Stimulated activated CD8-positive, alpha-beta memory T cell treated with anti-CD3 and anti-CD28 coated beads, Interleukin-7, amount 100 ng/mL, for 24 hours (primary cell): Measurements from ENCODE around the gene FGF11.
"Not testable (repeated sequence)": the region's sequence is repeated elsewhere in the genome, so short reads cannot be mapped to it uniquely, and the experiment has no call there.

Experiments used
- DNase-seq: peaks from one replicate; pipeline ENCODE4 v3.0.0-alpha.2; 2020; ENCODE audit warnings: low read depth

The FGF11 gene

DNA sequence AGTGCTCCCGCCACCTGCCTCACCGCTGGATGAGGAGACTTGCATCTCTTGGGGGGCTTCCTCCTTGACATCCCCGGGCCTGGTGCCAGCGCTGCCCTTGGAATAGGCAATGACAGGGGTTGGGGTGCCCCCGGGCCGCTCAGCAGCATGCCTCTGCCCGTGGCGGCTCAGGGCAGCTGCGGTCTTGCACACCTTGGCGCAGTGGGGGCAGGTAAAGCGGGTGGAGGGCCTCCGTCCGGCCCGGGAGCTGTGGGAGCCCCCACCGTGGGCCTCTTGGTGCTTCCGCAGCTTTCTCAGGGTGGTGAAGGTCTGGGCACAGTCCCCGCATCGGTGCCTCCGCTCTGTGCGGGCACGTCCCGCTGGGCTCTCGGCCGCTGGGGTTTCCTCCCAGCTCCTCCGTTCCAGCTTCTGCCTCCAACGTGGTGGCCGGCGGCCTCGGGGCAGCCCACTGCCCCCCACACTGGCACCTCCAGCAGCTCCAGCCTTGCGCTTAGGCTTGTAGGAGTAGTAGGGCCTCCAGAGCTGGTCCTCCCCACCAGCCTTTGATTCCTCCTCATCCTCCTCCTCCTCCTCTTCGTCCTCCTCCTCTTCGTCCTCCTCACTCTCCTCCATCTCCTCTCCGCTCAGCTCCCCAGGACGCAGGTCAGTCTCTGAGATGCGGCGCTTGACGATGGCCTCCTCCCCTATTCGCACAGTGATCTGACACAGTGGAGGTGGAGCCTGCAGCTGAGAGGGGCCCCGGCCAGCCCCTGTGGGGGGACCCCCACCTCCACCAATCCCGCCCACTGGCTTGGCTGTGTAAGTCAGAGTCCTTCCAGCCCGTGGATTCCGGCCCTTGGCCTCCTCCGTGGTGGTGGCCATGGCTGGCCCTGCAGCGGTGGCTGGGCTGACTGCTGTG lies 23.4 kb downstream of the FGF11 start:
- no peak for DNase-seq

DNA sequence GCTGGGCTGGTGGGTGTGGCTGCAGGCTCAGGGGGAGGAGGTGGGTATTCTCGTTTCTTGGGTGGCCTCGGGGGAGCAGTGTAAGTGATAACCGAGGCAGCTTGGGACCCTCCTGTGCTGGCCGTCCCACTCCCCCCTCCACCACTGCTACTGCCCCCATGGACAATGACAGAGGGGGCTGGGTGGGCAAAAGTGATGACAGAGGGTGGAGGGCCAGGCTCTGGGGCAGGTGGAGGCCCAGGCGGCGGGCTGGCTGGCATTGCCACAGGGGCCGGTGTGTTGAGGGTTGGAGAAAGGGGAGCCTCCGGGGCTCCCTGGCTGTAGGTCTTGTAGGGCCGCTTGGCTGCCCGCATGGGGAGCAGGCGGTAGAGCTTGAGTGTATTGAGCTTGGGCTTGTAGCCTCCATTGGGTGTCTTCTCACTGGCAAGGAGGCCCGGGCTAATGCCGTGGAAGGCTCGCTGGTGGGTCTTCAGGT lies 24.1 kb downstream of the FGF11 start:
- no peak for DNase-seq

DNA sequence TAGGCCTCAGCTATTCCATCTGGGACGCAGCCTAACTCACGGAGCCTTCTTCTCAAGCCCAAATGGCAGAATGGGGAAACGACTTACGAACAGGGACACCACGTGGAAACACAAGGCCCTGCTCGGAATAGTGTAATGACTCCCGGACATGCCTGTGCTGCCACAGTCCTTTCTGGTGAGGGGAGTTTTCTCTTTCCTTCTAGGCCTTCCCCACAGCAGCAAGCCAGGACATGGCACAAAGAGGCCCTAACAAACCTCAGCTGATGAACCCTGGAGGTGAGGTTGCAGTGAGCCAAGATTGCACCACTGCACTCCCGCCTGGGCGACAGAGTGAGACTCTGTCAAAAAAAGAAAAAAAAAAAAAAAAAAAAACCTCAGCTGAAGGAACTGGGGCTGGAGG lies 24.8 kb downstream of the FGF11 start:
- DNase-seq = no peak

DNA sequence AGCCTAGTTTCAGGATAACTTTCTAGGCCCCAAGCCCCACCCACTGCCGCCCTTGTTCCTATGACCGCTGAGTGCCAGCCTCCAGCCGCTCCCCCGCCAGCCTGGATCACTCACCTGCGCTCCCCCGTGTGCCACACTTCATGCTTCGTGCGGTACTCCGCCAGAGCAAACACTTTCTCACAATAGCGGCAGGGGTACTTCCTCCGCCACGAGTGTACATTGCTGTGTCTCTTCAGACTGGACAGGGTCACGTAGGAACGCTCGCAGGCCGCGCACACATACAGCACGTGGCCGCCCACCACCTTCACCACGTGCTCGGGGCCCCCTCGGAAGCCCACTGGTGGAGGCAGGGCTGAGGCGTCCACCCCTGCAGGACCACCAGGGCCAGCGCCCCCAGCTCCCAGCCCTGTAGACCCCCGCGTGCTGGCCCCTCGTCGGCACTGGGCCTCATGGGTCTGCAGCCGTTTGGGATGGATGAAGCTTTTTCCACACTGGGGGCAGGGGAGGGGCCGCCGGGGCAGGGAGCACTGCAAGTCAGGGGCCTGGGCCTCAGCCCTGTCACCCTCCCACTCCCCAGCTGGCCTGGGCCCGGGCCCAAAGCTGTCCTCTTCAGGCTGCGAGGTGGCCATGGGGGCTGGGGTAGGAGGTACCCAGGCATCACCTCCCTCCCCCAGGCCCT lies 26.4 kb downstream of the FGF11 start:
- DNase-seq = no peak

DNA sequence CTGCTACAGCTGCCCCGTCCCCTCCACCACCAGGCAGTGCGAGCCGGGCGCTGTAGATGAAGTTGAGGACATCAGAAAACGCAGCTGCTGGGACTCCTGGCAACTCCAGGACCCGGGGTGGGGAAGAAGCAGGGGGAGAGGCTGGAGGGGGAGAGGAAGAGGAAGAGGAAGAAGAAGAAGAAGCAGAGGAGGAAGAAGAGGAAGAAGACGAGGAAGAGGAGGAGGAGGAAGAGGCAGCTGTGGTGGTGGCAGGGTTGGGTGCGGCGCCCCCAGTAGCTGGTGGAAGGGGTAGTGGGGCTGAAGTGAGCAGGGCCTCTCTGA lies 27.0 kb downstream of the FGF11 start:
- no peak for DNase-seq

DNA sequence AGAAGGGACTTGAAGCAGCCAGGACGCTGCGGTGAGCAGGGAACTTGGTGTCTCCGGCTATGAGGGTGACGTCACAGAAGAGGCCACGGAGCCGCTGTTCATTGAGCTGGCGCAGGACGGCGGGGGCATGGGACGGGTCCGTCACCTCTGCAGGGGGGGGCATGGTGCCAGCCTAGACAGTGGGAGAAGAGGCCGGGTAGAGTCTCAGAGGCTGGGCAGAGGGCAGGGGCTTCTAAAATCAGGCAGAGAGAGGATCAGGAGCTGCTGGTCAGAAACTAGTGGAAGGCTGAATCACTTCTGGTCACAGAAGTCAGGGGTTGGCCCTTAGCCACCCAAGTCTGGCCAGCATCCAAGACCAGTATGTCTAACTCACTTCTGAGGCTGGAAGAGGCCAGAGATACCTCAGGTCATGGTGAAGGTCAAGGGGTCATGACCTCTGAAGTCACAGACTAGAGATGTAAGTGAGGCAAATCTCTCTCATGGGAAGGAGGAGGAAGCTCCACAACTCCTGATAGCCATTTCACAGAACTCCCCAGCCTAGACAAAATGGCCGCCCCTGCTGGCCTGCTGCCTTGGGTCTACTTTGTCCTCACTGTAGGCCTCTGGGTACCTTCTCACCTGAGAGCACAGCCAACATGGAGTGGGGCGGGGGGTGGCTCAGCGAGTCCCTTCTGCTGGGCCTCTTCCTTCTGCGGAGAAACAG lies 27.5 kb downstream of the FGF11 start:
- no peak for DNase-seq

DNA sequence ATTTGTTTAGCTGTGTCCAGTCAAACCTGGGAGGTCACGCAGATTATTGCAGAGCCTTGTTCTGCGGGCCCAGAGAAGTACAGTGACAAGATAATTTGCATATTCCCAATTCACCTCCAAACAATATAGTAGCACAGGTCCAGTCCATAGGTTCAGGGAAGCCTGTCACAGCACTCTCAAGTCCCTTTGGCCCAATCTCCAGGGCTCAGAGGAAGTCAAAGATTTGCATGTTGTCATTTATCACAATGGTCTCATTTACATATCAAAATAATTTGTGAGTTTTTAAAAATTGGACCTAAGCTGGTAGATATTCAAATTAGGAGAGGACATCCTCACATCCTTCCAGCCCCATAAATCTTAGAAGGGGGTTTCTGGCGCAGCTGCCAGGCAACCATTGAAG lies 28.2 kb downstream of the FGF11 start:
- DNase-seq = no peak

DNA sequence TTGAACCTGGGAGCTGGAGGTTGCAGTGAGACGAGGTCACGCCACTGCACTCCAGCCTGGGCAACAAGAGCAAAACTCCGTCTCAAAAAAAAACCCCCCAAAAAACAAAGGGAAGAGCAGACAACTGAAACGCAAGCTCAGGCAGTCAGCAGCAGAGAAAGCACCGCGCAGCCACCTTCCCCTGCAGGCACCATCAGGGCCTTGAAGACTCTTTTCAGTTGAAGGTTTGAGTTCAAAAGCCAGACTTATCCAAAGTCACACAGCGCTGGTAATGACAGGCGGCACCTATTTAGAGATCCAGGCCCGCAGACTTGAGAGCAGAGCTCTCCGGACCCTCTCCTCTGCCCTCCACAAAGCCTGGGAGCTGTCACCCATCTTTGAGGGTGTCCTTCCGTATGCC lies 29.0 kb downstream of the FGF11 start:
- no peak for DNase-seq

DNA sequence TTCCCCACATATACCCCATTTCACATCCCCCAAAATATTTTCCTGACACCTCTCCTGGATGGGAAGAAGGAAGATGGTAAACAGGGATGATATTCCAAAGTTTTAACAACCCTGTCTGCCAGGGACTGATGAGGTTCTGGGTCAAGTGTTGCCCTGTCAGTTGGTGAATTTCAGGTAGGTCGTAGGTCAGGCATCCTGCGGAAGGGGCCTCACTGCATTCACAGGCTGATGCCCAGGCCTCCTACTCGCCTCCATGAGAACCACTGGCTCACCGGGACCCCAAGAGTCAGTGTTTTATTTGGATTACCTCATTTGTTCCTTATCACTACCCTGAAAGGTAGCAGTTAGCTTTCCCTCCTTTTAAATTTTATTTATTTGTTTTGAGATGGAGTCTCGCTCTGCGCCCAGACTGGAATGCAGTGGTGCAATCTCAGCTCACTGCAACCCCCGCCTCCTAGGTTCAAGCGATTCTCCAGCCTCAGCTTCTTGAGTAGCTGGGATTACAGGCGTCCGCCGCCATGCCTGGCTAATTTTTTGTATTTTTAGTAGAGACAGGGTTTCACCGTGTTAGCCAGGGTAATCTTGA lies 29.6 kb downstream of the FGF11 start:
- no peak for DNase-seq

DNA sequence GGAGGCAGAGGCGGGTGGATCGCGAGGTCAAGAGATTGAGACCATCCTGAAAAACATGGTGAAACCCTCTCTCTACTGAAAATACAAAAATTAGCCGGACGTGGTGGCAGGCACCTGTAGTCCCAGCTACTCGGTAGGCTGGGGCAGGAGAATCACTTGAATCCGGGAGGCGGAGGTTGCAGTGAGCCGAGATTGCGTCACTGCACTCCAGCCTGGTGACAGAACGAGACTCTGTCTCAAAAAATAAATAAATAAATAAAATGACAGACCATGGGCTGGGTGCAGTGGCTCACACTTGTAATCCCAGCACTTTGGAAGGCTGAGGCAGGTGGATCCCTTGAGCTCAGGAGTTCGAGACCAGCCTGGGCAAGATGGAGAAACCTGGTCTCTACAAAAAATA lies 30.5 kb downstream of the FGF11 start:
- not testable (repeated sequence) for DNase-seq

DNA sequence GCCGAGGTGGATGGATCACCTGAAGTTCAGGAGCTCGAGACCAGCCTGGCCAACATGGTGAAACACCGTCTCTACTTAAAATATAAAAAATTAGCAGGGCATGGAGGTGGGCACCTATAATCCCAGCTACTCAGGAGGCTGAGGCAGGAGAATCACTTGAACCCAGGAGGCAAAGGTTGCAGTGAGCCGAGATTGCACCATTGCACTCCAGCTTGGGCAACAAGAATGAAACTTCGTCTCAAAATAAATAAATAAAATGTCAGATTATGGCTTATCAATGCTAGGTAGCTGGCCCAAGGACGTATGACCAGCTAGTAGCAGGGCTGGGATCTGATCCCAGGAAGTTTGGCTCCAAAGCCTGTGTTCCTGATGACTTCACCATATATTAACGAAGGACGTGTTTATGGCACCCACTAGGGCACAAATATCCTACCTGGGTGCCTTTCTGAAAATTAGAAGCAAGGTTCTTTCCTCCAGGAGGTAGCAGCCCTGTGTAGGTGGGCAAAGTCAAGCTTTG lies 31.2 kb downstream of the FGF11 start:
- not testable (repeated sequence) for DNase-seq

DNA sequence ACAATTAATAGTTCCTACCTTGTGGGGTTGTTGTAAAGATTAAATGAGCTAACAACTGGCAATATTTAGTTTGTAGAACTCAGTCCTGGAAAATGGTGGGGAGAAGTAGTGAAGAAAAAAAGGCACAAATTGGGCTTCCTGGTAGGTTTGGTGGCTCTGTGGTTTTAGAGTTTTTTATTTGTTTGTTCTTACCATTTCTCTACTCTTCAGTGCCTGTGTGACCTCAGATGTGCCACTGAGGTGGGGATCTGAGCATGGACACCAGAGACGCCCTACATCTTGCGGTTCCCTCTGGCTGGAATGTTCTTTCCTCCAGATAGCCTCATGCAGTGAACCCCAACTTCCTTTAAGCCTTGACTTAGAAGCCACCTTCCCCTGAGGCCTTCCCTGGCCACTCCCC lies 32.4 kb downstream of the FGF11 start:
- DNase-seq = no peak

DNA sequence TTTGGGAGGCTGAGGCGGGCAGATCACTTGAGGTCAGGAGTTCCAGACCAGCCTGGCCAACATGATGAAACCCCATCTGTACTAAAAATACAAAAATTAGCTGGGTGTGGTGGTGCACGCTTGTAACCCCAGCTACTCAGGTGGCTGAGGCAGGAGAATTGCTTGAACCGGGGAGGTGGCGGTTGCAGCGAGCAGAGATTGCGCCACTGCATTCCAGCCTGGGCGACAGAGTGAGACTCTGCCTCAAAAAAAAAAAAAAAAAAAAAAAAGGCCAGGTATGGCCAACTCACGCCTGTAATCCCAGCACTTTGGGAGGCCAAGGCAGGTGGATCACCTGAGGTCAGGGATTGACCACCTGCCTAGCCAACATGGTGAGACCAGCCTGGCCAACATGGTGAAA lies 35.5 kb downstream of the FGF11 start:
- DNase-seq = not testable (repeated sequence)

DNA sequence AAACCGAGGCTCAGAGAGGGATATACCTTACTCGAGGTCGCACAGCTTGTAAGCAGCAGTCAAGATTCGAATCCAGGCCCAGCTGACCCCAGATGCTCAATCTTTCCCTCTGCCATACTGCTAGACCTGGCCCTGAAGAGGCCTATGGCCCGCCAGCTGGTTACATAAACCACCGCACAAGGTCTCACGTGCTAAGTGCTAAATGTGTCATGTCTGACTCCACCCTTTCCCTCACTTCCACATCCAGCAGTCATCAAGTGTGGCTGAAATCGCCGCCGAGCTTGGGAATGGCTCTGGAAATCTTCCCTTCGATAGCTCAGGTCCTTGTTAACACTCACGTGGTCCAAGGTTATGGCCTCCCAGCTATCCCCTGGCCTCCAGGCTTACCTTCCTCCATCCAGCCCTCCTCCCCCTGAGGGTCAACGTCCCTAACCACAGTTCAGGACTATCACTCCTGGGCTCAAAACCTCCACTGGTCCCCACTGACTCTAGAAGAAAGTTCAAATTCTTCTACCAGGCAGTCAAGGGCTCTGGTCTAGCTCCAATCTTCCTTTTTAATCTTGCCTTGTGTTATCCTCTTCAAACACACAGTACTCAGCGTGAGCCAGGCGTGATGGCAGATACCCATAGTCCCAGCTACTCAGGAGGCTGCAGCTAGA lies 36.6 kb downstream of the FGF11 start:
- DNase-seq = no peak

DNA sequence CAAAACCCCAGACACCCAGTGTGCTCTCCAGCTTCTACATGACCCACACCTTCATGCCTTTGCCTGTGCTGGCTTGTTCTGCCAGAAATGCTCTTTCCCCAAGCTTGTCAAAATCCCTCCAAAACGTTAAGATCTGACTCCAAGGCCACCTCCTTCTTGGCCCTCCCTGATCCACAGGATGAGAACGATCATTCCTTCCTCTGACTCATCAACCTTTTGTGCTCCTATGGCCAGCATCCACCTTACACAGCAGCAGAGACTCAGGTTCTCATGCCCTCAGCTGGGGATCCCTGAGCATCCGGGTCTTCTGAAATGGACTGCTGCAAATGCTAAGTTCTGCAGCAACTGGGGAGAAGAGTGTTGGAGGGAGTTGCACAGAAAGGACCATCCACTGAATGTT lies 37.2 kb downstream of the FGF11 start:
- DNase-seq = no peak

DNA sequence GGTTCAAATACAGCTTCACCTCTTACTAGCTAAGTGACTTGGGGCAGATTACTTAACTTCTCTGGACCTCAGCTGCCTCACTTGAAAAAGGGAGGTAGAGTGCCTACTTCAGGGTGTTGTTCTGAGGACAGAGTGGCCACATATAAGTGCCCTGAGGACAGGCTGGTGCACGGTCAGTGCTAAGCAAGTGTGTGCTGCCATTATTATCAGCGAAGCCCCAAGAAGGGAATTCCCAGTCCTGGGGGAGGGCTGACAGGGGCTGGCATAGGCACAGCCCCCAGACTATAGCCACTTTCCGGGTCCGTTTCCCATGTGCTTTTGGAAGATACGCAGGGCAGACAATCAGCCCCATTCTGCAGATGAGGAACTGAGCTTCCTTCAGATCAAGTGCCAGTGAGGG lies 37.6 kb downstream of the FGF11 start:
- no peak for DNase-seq

DNA sequence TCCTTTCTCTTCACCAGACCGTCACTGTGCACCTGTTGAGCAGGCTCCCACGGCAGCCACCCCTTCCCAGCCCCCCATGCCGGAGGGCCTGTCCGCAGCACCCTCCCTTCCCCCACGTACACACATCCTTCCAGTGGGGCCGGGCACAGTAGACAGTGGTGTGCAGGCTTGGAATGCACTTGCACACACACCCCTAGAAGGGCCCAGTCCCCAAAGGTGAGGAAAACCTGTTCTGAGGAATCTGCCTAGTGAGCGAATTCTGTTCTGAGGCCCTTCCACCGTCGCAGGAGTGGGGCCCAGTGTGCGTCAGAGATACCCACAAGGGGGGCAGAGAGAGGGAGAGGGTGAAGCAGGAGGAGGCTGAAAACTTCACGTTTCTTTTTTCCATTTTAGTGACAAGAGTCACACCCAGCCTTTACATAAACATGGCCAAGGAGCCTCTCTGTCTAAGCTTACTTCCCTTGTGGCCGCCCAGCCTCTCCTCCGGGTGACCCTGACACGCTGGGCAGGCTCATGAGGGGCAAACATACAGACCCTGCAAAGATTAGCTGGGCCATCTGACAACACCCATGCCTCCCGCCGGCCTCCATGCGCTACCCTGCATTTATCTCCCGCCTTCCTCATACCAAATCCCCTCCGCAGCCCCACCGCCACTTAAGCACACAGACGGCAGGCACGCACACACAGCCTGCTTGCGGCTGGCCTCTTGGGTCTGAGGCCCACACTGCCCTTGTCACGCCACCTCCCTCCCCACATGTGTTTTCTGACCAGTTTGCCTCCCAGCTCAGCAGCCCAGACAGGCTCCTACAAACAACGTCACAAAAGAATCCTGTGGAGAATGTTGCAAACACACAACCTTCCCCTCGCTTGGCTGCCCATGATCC lies 38.3 kb downstream of the FGF11 start:
- DNase-seq = no peak

DNA sequence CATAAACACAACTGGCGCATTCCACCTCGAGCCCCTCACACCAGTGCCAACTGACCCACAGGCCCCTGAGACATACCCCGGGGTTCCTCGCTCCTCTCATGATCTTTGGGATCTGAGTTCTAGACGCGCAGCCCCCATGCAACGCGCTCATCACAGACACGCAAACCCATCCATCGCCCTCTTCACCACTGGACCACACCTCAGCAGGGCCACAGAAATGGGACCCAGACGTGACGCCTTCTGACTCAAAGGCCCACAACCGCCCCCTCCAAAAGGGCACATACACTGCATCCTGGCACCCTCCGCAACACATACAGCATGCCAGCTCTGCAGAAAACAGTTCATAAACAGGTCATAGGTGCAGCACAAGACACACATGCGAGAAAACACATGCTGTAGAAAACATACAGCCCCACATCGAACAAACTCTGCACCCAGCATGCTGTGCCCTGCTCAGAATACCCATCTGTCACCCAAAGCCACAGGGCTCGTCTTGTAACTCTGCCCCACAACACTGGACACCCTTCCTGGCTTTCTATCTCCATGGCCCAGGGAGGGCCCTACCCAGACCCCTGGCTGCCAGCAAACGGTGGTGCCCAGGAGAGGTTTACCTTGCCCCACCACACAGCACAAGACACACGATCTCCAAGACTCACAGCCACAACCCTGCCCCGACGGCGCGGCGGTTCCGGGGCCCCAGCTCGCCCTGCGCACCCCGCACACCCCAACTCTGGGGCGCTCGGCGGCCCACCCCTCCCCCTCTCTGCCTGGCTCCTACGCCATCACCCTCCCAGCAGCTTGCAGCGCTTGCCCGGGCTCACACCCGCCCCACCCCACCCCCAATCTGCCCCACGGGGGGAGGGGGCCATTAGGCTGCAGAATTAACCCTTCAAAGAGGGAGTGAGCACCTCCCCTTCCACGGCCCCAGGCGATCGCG lies 39.2 kb downstream of the FGF11 start:
- no peak for DNase-seq

DNA sequence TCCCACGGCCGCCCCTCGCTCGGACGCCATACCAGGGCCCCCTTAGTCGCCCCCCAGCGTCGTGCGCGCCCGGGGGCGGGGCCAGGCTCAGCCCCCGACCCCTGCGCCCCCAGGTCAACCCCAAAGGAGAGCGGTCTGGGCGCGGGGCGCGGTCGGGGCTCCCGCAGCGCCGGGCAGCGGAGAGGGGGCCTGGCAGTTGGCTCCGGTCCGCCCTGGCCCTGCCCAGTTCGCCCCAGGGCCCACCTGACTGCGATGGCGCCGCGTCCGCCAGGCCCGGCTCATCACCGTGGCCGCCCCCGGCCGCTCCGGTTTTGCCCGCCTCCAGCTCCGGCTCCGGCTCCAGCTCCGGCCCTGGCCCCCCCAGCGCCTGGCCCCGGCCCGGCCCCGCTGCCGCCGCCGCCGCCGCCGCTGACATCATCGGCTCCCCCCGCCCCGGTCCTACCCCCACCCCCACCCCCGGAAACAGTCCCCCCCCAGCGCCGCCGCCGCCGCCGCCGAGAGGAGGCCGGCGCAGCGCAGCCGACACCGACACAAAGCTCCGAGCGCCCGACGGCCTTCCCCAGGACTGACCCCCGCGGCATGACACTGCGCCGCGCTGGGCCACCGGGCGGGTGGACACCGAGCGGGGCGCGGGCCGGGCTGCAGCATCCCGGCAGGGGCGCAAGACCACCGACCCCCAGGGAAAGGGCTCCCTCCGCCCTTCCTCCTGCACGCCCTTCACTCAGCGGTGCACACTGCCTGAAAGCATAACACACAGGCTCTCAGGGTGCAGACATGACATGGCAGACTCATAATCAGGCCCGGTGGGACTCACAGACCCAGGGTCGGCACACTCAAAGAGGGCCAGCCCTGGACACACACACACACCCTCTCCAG lies 40.1 kb downstream of the FGF11 start, which contains the start of gene ZBTB4:
TSS of gene ZBTB4 (minus strand) at position 419 of the 876 bp plus-strand sequence. CDS start 12,830 bp downstream, outside the sequence.
- no peak for DNase-seq
